Esophagus (tissue), 2 donors: ENCODE data around the gene PLEKHG5. TPM values are rescaled to one million over a fixed set of nuclear protein-coding genes. Genes with fewer than 3 reads are reported as not detected.

ENCODE experiments used
- H3K27ac ChIP-seq, 2 donors: one replicate each; pipeline ENCODE4 v1.5.1; 2013; ENCODE audit warnings: low read depth in 2 of 2, mild to moderate bottlenecking in 2 of 2, inconsistent platforms in 1 of 2, low read length in 1 of 2, moderate library complexity in 1 of 2
- H3K27me3 ChIP-seq, 2 donors: one replicate each; pipeline ENCODE4 v1.6.1; 2013; ENCODE audit warnings: low read length in 2 of 2, control low read depth in 1 of 2, mild to moderate bottlenecking in 1 of 2; ENCODE audit not compliant: insufficient read depth in 2 of 2, control insufficient read depth in 1 of 2
- H3K36me3 ChIP-seq, 2 donors: one replicate each; pipeline ENCODE4 v1.6.1; 2013; ENCODE audit warnings: low read length in 1 of 2; ENCODE audit not compliant: control insufficient read depth in 2 of 2, insufficient read depth in 2 of 2
- H3K4me1 ChIP-seq, 2 donors: one replicate each; pipeline ENCODE4 v1.6.1; 2013; ENCODE audit warnings: low read length in 1 of 2; ENCODE audit not compliant: control insufficient read depth in 2 of 2, insufficient read depth in 2 of 2
- H3K4me3 ChIP-seq, 2 donors: one replicate each; pipeline ENCODE4 v1.5.1; 2013; ENCODE audit warnings: low read length in 2 of 2, mild to moderate bottlenecking in 2 of 2, low read depth in 1 of 2, moderate library complexity in 1 of 2
- H3K9me3 ChIP-seq, 2 donors: one replicate each; pipeline ENCODE4 v1.6.1; 2013; ENCODE audit warnings: mild to moderate bottlenecking in 2 of 2, low read depth in 1 of 2, low read length in 1 of 2, moderate library complexity in 1 of 2; ENCODE audit not compliant: control insufficient read depth in 2 of 2, insufficient read depth in 1 of 2
- WGBS, 2 donors: extraction: QIAGEN DNeasy Blood & Tissue Kit; methylation state at CpG; one replicate each; pipeline ENCODE4 v1.1.7; 2013; 5-methylcytosine and 5-hydroxymethylcytosine counted together
- polyA plus RNA-seq, 2 donors: library from polyadenylated mRNA; stranded (reverse); fragments of 200-250 nt; gene quantifications; one replicate each; pipeline ENCODE4 v1.2.3, GENCODE V29; 2013
- donor health status: healthy with polysubstance abuse.
- donor health status: Bipolar disorder and iron deficiency.

Gene PLEKHG5
- polyA plus RNA-seq, 2 donors, result 18.5 to 28.0 TPM

DNA sequence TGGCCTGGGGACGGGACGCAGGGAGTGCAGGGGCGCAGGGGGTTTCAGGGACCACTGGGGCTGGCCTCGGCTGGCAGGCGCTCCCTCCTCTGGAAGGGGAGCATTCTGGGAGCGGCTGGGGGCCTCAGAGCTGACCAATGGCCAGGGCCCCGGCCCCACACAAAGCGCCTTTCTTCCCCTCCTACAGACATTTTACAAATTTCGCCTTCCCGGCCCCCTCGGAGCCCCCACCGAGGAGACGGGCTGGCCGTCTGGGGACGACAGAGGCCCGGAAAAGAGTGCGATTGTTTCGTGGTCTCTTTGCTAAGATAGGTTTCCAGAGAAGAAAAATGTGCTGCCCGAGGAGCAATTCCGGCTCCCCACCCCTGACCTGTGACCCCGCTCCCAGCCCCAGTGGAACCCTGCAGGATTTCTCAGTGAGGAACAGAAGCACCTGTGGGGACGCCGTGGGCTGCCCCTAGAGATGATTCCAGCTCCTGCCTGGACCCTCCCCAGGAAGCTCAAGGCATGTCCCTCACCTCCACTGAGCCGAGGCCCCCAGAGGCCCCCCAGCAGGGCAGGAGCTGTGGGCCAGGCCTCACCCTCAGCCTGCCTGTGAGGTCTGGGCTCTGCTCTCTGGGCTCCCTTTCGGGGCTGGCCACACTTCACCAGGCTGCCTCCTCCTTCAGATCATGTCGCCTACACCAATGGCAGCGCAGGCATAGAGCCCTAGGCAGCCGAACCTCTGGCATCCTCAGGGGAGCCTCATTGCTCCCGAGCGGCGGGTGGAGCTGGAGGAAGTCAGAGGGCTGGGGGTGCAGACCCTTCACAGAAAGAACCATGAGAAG, 15.0 kb upstream of the PLEKHG5 start:
- H3K27me3 ChIP-seq, result no peaks in the 10 kb centered on the region
- H3K27ac ChIP-seq, result no peak overlapping the region
- H3K9me3 ChIP-seq, result no peaks in the 10 kb centered on the region
- H3K4me3 ChIP-seq, result no peak overlapping the region
- no peaks in the 10 kb centered on the region for H3K36me3 ChIP-seq
- 78 to 85% methylated on average over 31 of the region's 31 CpGs for WGBS, 2 donors
- H3K4me1 ChIP-seq, result no peaks in the 10 kb centered on the region

DNA sequence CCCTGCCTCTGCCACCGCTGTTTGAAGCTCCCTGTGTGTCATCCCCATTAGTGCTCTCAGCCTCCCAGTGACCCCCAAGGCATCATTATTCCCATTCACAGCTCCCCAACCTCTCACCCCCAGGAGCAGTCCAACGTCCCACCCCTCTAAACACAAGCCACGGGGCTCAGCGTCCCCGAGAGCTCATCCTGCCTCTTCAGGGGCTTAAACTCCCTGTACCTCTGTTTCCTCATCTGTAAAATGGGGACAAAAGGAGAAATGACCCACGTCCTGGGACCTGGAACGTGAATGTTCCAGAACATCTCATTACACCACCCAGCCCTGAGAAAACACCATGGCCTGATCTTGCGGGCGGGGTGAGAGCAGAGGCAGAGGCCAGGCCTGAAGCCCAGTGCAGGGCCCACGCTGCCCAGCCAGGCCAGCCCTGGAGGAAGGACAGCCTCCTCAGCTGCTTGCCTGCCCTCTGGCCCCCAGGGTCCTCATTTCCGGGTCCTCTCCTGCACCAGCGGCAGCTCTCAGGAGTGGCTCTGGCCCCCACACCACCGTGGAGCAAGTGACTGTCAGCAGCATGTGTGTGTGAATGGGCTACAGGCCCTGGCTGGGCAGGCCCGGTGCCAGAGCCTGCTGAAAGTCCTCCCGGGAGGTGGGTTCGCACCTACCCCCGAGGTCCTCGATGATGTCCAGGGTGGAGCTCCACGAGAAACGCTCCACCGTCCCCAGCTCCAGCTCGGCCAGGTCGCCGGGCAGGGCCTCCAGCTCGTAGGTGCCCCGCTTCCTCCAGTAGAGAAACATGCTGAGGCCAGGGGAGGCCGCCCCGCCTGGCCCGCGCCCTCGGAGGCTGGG, 14.1 kb upstream of the PLEKHG5 start:
- no peaks in the 10 kb centered on the region for H3K4me1 ChIP-seq
- 87 to 88% methylated on average over 31 of the region's 31 CpGs for WGBS, 2 donors
- no peaks in the 10 kb centered on the region for H3K27me3 ChIP-seq
- no peaks in the 10 kb centered on the region for H3K9me3 ChIP-seq
- no peak overlapping the region for H3K27ac ChIP-seq
- no peaks in the 10 kb centered on the region for H3K36me3 ChIP-seq
- no peak overlapping the region for H3K4me3 ChIP-seq

DNA sequence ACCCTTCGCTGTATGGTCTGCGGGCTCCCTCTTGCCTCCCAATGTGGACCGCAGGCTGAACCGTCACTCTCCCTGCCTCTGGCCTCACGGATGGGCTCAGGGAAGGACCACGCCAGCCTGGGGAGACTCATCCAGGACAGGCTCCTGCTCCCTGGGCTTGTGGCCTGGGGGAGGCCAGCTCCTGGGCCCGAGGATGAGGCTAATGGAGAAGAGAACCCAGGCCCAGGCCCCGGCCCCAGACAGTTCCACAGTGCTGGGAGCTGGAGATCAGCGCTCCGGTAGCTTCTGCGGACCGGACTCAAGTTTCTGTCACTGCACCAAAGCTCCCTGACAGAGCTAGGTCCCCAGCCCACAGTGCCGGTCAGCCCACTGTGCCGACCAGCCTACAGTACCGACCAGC, 13.4 kb upstream of the PLEKHG5 start:
- H3K9me3 ChIP-seq, result no peaks in the 10 kb centered on the region
- no peaks in the 10 kb centered on the region for H3K27me3 ChIP-seq
- H3K36me3 ChIP-seq, result no peaks in the 10 kb centered on the region
- H3K4me1 ChIP-seq, result no peaks in the 10 kb centered on the region
- H3K4me3 ChIP-seq, result no peak overlapping the region
- 86 to 92% methylated on average over 15 of the region's 15 CpGs for WGBS, 2 donors
- H3K27ac ChIP-seq, result no peak overlapping the region

DNA sequence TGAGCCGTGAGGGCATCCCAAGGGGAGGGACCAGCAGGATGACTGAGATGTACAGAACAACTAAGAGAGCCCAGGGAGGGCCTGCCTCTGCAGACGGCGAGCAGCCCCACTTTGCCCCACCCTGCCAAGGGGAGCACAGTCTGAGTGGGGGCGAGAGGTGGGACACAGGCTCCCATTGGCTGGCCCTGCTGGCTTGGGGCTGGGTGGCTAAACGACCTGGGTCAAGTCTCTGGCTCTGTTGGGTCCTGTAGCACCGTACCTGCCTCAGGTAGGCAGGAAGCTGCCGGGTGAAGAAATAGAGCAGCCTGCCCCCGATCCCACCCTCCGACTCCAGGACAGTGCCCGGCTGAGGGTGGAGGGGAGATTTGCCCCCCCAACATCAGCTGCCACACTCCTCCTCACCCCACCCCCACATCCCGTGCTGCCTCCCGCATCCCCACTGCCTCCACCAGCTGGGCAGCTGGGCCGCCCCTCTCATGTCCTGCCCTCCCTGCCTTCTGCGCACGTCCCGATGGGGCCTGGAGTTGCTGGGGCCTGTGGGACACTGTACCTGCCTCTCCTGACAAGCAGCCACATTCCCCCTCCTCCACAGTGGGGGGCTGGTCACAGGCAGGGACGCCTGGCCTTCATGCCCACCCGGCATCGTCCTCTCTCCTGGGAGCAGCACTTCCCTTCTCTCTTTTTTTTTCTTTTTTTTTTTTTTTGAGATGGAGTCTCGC, 12.6 kb upstream of the PLEKHG5 start:
- no peaks in the 10 kb centered on the region for H3K27me3 ChIP-seq
- no peaks in the 10 kb centered on the region for H3K36me3 ChIP-seq
- H3K4me1 ChIP-seq, result no peaks in the 10 kb centered on the region
- no peak overlapping the region for H3K4me3 ChIP-seq
- H3K9me3 ChIP-seq, result no peaks in the 10 kb centered on the region
- WGBS, 2 donors, result 82 to 85% methylated on average over 19 to 20 of the region's 20 CpGs
- H3K27ac ChIP-seq, result no peak overlapping the region

DNA sequence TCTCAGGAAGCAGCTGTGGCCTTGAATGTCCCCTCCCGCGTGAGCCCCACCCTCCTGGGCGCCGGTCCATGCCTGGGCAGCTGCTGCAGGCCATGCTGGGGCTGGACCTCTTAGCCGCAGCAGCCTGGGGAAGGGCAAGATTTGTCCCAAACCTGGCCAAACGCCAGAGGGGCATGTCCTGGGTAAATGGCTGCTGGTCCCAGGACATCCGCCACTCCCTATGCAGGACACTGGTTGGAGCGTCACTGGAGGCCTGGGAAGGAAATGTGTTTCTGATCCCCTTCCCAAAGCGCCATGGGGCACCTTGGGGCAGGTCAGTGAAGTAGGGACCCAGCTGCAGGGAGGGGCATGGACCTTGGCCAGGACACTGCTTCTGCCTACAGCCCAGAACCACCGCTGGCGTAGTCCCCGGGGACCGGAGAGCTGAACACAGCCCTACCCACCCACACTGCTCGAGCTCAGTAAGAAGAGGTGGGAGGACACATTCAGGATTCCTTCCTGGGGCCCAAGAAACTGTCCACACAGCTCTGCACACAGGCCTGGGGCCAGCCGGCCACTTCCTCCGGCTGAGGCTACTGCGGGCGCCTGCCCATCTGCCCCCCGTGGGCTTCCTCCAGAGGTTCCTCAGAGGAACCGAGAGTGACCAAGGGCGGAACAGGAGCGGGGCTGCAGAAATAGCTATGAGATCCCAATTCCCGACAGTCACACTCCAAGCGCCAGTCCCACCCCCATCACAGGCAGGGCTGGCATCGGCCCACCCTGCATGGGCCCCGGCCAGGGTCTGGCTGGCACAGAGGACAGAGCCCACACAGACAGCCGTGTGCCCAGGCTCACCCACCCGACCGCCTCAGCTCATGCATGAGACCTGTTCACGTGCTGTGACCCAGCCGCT, 10.8 kb upstream of the PLEKHG5 start:
- no peaks in the 10 kb centered on the region for H3K36me3 ChIP-seq
- no peak overlapping the region for H3K4me3 ChIP-seq
- 66 to 68% methylated on average over 31 of the region's 31 CpGs for WGBS, 2 donors
- H3K27ac ChIP-seq, result no peak overlapping the region
- H3K4me1 ChIP-seq, result peaks cover 0 to 2% of the 10 kb centered on the region in 2 donors
- H3K27me3 ChIP-seq, result no peaks in the 10 kb centered on the region
- H3K9me3 ChIP-seq, result no peaks in the 10 kb centered on the region

DNA sequence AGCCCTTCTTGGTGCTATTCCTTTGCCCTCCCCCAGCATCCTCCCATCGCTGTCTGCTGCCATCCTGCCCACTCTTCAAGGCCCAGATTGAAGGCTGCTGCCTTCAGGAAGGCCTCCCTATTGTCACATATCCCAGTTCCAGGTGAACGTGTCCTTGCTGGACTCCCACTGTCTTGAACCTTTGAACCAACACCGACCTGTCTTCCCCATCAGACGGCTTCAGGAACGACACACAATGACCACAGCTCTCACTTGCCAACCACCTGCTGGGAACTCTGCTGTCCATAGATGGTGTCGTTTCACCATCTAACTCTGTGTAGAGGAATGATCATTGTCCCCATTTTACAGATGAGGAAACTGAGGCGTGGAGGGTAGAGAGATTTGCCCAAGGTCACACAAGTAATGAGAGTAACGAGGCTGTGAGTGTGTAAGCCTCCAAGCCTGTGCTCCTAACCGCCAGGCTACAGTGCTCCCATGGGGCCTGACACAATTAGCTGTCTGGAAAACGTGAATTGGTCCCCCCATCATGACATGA, 9.9 kb upstream of the PLEKHG5 start:
- Histone ChIP-seq H3K4me1 (peaks cover 0 to 2% of the 10 kb centered on the region in 2 donors), H3K36me3 (no peaks in the 10 kb centered on the region), H3K4me3 (no peak overlapping the region), H3K27ac (no peak overlapping the region), H3K9me3 (no peaks in the 10 kb centered on the region), H3K27me3 (no peaks in the 10 kb centered on the region)
- 81 to 86% methylated on average over 10 of the region's 10 CpGs for WGBS, 2 donors

DNA sequence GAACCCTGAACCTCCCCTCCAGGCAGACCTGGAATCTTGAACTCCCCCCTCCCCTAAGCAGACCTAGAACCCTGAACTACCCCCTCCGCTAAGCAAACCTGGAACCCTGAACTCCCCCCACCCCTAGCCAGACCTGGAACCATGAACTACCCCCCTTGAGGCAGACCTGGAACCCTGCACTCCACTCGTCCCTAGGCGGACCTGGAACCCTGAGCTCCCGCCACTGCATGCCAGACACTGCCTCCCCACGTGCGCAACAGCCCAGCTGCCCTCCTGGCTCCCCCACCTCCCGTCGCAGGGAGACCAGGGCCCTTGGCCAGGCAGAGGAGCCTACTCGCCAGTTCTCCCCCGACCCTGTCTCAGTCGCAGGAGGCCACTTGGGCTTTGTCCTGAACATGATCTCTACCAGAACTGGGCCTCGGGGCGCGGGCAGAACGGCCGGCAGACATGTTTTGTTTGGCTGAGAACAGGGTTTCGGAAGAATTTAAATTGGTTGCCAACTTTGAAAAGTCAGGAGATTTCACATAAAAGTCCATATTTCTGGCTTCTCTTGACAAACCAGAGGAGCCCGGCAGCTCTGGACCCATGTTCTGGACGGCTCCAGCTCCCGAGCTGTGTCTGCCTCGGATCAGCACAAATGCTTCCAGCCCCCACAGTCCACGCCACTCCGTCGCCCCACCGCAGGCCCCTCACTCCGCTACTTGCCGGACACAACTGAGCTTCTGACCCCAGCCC, 9.2 kb upstream of the PLEKHG5 start:
- H3K27me3 ChIP-seq, result no peaks in the 10 kb centered on the region
- no peak overlapping the region for H3K4me3 ChIP-seq
- H3K9me3 ChIP-seq, result no peaks in the 10 kb centered on the region
- H3K36me3 ChIP-seq, result no peaks in the 10 kb centered on the region
- WGBS, 2 donors, result 71 to 83% methylated on average over 27 of the region's 27 CpGs
- no peak overlapping the region for H3K27ac ChIP-seq
- peaks cover 0 to 2% of the 10 kb centered on the region in 2 donors for H3K4me1 ChIP-seq

DNA sequence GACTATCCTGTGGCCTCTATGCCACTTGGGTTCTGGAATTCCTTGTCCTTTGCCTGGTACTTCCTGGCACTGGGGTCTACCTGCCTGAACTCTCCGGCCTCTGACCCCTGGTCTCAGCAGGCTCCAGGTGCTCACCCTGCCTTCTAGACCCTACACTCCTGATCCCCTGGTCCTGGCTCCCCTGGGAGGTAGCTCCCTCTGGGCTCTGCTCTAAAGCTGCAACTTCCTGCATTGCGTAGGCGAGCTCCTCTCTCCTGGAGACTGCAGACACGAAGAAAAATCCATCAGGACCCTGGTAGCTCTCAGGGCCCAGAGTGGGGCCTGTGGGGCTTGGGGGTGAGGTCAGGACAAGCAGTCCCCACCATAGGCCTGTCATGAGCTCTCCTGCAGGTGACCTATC, 7.8 kb upstream of the PLEKHG5 start:
- no peaks in the 10 kb centered on the region for H3K27me3 ChIP-seq
- H3K4me1 ChIP-seq, result peaks cover 0 to 2% of the 10 kb centered on the region in 2 donors
- no peaks in the 10 kb centered on the region for H3K9me3 ChIP-seq
- H3K36me3 ChIP-seq, result no peaks in the 10 kb centered on the region
- H3K27ac ChIP-seq, result no peak overlapping the region
- WGBS, 2 donors, result 83 to 86% methylated on average over 4 of the region's 4 CpGs
- H3K4me3 ChIP-seq, result no peak overlapping the region
